OCI-LY7 (cell line): ENCODE measurements around the gene SMIM31. TPM values are rescaled to one million over a fixed set of nuclear protein-coding genes. Genes with fewer than 3 reads are reported as not detected.

Experiments used
- BruUV-seq: library from RNA; stranded (reverse); fragments of 400-500 nt; replicated peaks from 2 replicates; lab custom pipeline; 2021; lab: Mats Ljungman, UMichigan
- CTCF ChIA-PET: fragments of 300-600 bp; sonication (Branson Sonifier 250); formaldehyde crosslinking; loops from one replicate; lab custom pipeline; 2022; ENCODE audit warnings: antibody characterized with exemption; ENCODE audit not compliant: unreplicated experiment; lab: Charles Lee
- POLR2A ChIA-PET: fragments of 300-600 bp; sonication (Branson Sonifier 250); formaldehyde crosslinking; loops from one replicate; lab custom pipeline; 2022; ENCODE audit warnings: antibody characterized with exemption; lab: Charles Lee
- DNase-seq: peaks from one replicate; pipeline ENCODE4 v3.0.0-alpha.2; 2015; ENCODE audit warnings: low spot score
- H2AFZ ChIP-seq: fragments of 200-600 bp; sonication (generic), shearing (Covaris generic); 2 replicates; pipeline ENCODE4 v1.6.1; 2014; ENCODE audit warnings: mild to moderate bottlenecking, antibody characterized with exemption, low read length, moderate library complexity
- H3K27ac ChIP-seq: fragments of 200-600 bp; sonication (generic); 2 replicates; pipeline ENCODE4 v1.5.1; 2014; ENCODE audit warnings: mixed run types, low read depth, mild to moderate bottlenecking, moderate library complexity, low read length, inconsistent platforms; ENCODE audit not compliant: poor library complexity, severe bottlenecking
- H3K36me3 ChIP-seq: fragments of 200-600 bp; sonication (generic); 2 replicates; pipeline ENCODE4 v1.6.1; 2014; ENCODE audit warnings: mild to moderate bottlenecking, antibody characterized with exemption, low read length, moderate library complexity, mixed read lengths; ENCODE audit not compliant: insufficient read depth
- H3K4me1 ChIP-seq: fragments of 200-600 bp; sonication (generic); 2 replicates; pipeline ENCODE4 v1.5.1; 2014; ENCODE audit warnings: mild to moderate bottlenecking, low read length; ENCODE audit not compliant: insufficient read depth, poor library complexity, severe bottlenecking
- H3K4me2 ChIP-seq: fragments of 200-600 bp; sonication (generic); 2 replicates; pipeline ENCODE4 v1.6.1; 2014; ENCODE audit warnings: mild to moderate bottlenecking, low read length
- H3K4me3 ChIP-seq: fragments of 200-600 bp; sonication (generic); 2 replicates; pipeline ENCODE4 v1.5.1; 2014; ENCODE audit warnings: mild to moderate bottlenecking, low read depth, low read length; ENCODE audit not compliant: poor library complexity, severe bottlenecking
- H3K79me2 ChIP-seq: fragments of 200-600 bp; sonication (generic); 2 replicates; pipeline ENCODE4 v1.6.1; 2016; ENCODE audit warnings: low read depth, mild to moderate bottlenecking, low read length, moderate library complexity, mixed read lengths; ENCODE audit not compliant: insufficient read depth
- H3K9me2 ChIP-seq: fragments of 200-600 bp; sonication (generic); 2 replicates; pipeline ENCODE4 v1.6.1; 2016; ENCODE audit warnings: mild to moderate bottlenecking, low read length, mixed read lengths; ENCODE audit not compliant: insufficient read depth
- H3K9me3 ChIP-seq: fragments of 200-600 bp; sonication (generic); 2 replicates; pipeline ENCODE4 v1.6.1; 2014; ENCODE audit warnings: mild to moderate bottlenecking, mixed run types, low read length, mixed read lengths
- H4K20me1 ChIP-seq: fragments of 200-600 bp; sonication (generic); 2 replicates; pipeline ENCODE4 v1.6.1; 2014; ENCODE audit warnings: mild to moderate bottlenecking, antibody characterized with exemption, low read length, moderate library complexity, mixed read lengths; ENCODE audit not compliant: insufficient read depth
- EZH2phosphoT487 ChIP-seq: fragments of 200-600 bp; sonication (generic); IDR thresholded peaks from 2 replicates; pipeline ENCODE4 v1.6.1; 2018; ENCODE audit warnings: low read depth, borderline replicate concordance, mild to moderate bottlenecking, mixed run types, antibody characterized with exemption, low read length, moderate library complexity, mixed read lengths
- intact Hi-C: fragments of 100-400 bp; cut with micrococcal nuclease; formaldehyde crosslinking; loops from one replicate; pipeline ENCODE4 v1.10.0; 2022; ENCODE audit not compliant: unreplicated experiment
- small RNA-seq: library from RNA; depleted of rRNA; stranded (forward); fragments of <200 nt; gene quantifications from one replicate; pipeline ENCODE3, GENCODE V24; 2014
- total RNA-seq, 2 experiments: library from RNA; depleted of rRNA in 1 of 2; stranded (reverse); fragments of >200 nt in 1 of 2; shearing (Covaris generic) in 1 of 2; gene quantifications; 2 replicates each; pipeline ENCODE4 v1.2.3, GENCODE V29; 2014 to 2022
- TF ChIP-seq, protein P1 (sequence below): fragments of 200-600 bp; sonication (generic); conservative IDR thresholded peaks from 2 replicates; pipeline ENCODE4 v1.5.1; 2014; ENCODE audit warnings: mild to moderate bottlenecking, antibody characterized with exemption, low read length, moderate library complexity, mixed read lengths

Gene SMIM31
- total RNA-seq, 2 experiments from 2014 or later = not detected

DNA sequence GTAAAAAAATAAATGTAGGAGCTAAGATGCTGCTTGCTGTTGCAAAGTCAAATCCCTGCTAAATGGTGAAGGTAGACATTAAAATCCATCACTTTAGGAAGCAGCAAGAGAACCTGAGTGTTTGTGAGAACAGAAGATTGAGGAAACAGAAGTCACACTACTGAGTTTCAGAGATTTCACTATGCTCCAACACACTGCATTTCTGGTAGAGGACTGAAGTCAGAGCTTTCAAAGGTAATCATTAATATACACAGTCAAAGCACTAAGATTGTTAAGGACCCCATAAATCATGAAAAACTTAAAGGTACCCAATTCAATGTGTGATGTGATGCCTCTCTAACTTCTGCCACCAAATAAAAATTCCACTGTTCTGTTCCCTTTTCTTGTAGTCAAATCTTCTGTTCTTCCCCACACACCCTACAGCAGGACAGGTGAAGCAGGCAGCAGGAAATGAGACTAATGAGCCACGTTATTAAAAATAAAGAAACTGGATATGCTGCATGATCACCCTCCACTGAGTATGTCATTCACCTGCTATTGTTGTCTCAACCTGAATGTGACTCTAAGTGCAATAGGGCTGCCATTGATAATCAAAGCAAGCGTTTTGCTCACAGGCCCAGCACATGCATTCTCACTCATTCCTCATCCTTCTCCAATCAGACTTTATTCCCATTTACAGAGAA is 94.2 kb downstream of the SMIM31 start:
- DNase-seq = no peak
- Histone ChIP-seq H3K36me3 (no peaks in the 10 kb centered on the region), H4K20me1 (no peaks in the 10 kb centered on the region), H2AFZ (no peak overlapping the region), H3K79me2 (no peaks in the 10 kb centered on the region), H3K9me2 (no peaks in the 10 kb centered on the region), H3K9me3 (no peaks in the 10 kb centered on the region), H3K4me1 (no peaks in the 10 kb centered on the region), H3K27ac (no peak overlapping the region), H3K4me2 (no peak overlapping the region), H3K4me3 (no peak overlapping the region)
- no peak for TF ChIP-seq EZH2phosphoT487
- TF ChIP-seq, protein P1, sequence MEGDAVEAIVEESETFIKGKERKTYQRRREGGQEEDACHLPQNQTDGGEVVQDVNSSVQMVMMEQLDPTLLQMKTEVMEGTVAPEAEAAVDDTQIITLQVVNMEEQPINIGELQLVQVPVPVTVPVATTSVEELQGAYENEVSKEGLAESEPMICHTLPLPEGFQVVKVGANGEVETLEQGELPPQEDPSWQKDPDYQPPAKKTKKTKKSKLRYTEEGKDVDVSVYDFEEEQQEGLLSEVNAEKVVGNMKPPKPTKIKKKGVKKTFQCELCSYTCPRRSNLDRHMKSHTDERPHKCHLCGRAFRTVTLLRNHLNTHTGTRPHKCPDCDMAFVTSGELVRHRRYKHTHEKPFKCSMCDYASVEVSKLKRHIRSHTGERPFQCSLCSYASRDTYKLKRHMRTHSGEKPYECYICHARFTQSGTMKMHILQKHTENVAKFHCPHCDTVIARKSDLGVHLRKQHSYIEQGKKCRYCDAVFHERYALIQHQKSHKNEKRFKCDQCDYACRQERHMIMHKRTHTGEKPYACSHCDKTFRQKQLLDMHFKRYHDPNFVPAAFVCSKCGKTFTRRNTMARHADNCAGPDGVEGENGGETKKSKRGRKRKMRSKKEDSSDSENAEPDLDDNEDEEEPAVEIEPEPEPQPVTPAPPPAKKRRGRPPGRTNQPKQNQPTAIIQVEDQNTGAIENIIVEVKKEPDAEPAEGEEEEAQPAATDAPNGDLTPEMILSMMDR = no peak
- ChIA-PET CTCF (no interaction called here), POLR2A (no interaction called here)
- intact Hi-C loops = no loop called here
- no TSS peak for BruUV-seq

Small RNA genes lying within 50 kb of the gene (small RNA-seq; reads per million reads assigned to genes)
- gene RNU6-668P = not detected

Other genes with a start within 250 kb of the SMIM31 start
- gene APELA, start 123.0 kb downstream of the SMIM31 start, total RNA-seq (2014; rRNA removed; shearing (Covaris generic)) = not detected in 2 replicates
- not detected in 2 replicates for gene APELA, start 123.0 kb downstream of the SMIM31 start, total RNA-seq (2022)
- 2.8 and 3.1 TPM in 2 replicates for gene TRIM61, start 223.5 kb downstream of the SMIM31 start, total RNA-seq (2014; rRNA removed; shearing (Covaris generic))
- 5.2 and 6.1 TPM in 2 replicates for gene TRIM61, start 223.5 kb downstream of the SMIM31 start, total RNA-seq (2022)